H9 (cell line): Measurements from ENCODE around the gene SLC17A2. TPM values are rescaled to one million over a fixed set of nuclear protein-coding genes. Genes with fewer than 3 reads are reported as not detected.

Experiments
- DNase-seq: peaks from one replicate; pipeline ENCODE4 v3.0.0-alpha.2; 2017
- H2AFZ ChIP-seq: one replicate; pipeline ENCODE4 v1.6.1; 2013; ENCODE audit warnings: mild to moderate bottlenecking, low read length, control low read depth, moderate library complexity
- H2AK5ac ChIP-seq: 2 replicates; pipeline ENCODE4 v1.6.1; 2013; ENCODE audit warnings: low read length, control low read depth, mixed read lengths; ENCODE audit not compliant: insufficient read length
- H2BK120ac ChIP-seq: one replicate; pipeline ENCODE4 v1.6.1; 2013; ENCODE audit warnings: low read depth, mild to moderate bottlenecking, low read length, control low read depth, inconsistent platforms; ENCODE audit not compliant: poor library complexity, severe bottlenecking
- H2BK12ac ChIP-seq: 2 replicates; pipeline ENCODE4 v1.6.1; 2013; ENCODE audit warnings: low read length, control low read depth, mixed read lengths, low read depth; ENCODE audit not compliant: insufficient read length
- H2BK15ac ChIP-seq: 2 replicates; pipeline ENCODE4 v1.6.1; 2013; ENCODE audit warnings: low read depth, low read length, control low read depth
- H2BK20ac ChIP-seq: one replicate; pipeline ENCODE4 v1.6.1; 2013; ENCODE audit warnings: low read depth, mild to moderate bottlenecking, low read length, control low read depth, inconsistent platforms; ENCODE audit not compliant: poor library complexity, severe bottlenecking
- H2BK5ac ChIP-seq: 2 replicates; pipeline ENCODE4 v1.6.1; 2013; ENCODE audit warnings: low read length, control low read depth, mixed read lengths; ENCODE audit not compliant: insufficient read length
- H3K14ac ChIP-seq: 2 replicates; pipeline ENCODE4 v1.6.1; 2013; ENCODE audit warnings: low read length, control low read depth; ENCODE audit not compliant: insufficient read depth
- H3K18ac ChIP-seq: 2 replicates; pipeline ENCODE4 v1.6.1; 2013; ENCODE audit warnings: low read depth, mild to moderate bottlenecking, mixed read lengths, low read length, control low read depth; ENCODE audit not compliant: insufficient read length
- H3K23ac ChIP-seq: 2 replicates; pipeline ENCODE4 v1.6.1; 2013; ENCODE audit warnings: low read length, control low read depth, mixed read lengths, low read depth; ENCODE audit not compliant: insufficient read length
- H3K23me2 ChIP-seq: 2 replicates; pipeline ENCODE4 v1.6.1; 2013; ENCODE audit warnings: low read depth, mild to moderate bottlenecking, mixed read lengths, low read length, control low read depth; ENCODE audit not compliant: insufficient read length, poor library complexity, severe bottlenecking
- H3K27ac ChIP-seq: 2 replicates; pipeline ENCODE4 v1.5.1; 2013; ENCODE audit warnings: low read length, control low read depth, mixed read lengths, low read depth; ENCODE audit not compliant: insufficient read length
- H3K27me3 ChIP-seq: 2 replicates; pipeline ENCODE4 v1.6.1; 2013; ENCODE audit warnings: low read length, control low read depth, inconsistent platforms; ENCODE audit not compliant: insufficient read depth
- H3K4ac ChIP-seq: 2 replicates; pipeline ENCODE4 v1.6.1; 2013; ENCODE audit warnings: low read depth, mild to moderate bottlenecking, control low read depth, inconsistent platforms, low read length, moderate library complexity
- H3K4me1 ChIP-seq: 2 replicates; pipeline ENCODE4 v1.6.1; 2013; ENCODE audit warnings: low read length, control low read depth, inconsistent platforms; ENCODE audit not compliant: insufficient read depth
- H3K4me2 ChIP-seq: 2 replicates; pipeline ENCODE4 v1.6.1; 2013; ENCODE audit warnings: low read length, control low read depth, mixed read lengths; ENCODE audit not compliant: insufficient read length, insufficient read depth
- H3K56ac ChIP-seq: 2 replicates; pipeline ENCODE4 v1.6.1; 2013; ENCODE audit warnings: low read depth, mild to moderate bottlenecking, mixed read lengths, low read length, control low read depth; ENCODE audit not compliant: insufficient read length
- H3K79me1 ChIP-seq: 2 replicates; pipeline ENCODE4 v1.6.1; 2013; ENCODE audit warnings: low read depth, mild to moderate bottlenecking, moderate library complexity, low read length, control low read depth, inconsistent platforms; ENCODE audit not compliant: insufficient read depth, poor library complexity, severe bottlenecking
- H3K79me2 ChIP-seq: 2 replicates; pipeline ENCODE4 v1.6.1; 2013; ENCODE audit warnings: low read length, control low read depth, inconsistent platforms; ENCODE audit not compliant: insufficient read depth
- H3K9ac ChIP-seq: 2 replicates; pipeline ENCODE4 v1.6.1; 2013; ENCODE audit warnings: low read length, control low read depth, mixed read lengths; ENCODE audit not compliant: insufficient read length; ENCODE audit errors: extremely low read depth
- H3K9me3 ChIP-seq: one replicate; pipeline ENCODE4 v1.6.1; 2013; ENCODE audit warnings: low read depth, low read length, inconsistent platforms; ENCODE audit not compliant: control insufficient read depth
- H3T11ph ChIP-seq: one replicate; pipeline ENCODE4 v1.6.1; 2013; ENCODE audit warnings: mild to moderate bottlenecking, low read length, control low read depth, inconsistent platforms
- H4K20me1 ChIP-seq: one replicate; pipeline ENCODE4 v1.6.1; 2013; ENCODE audit not compliant: control insufficient read depth, insufficient read length, insufficient read depth
- H4K5ac ChIP-seq: 2 replicates; pipeline ENCODE4 v1.6.1; 2013; ENCODE audit warnings: low read depth, mild to moderate bottlenecking, mixed read lengths, low read length, control low read depth; ENCODE audit not compliant: insufficient read length
- H4K8ac ChIP-seq: replicated peaks from 2 replicates; pipeline ENCODE4 v1.6.1; 2013; ENCODE audit warnings: low read length, control low read depth, mixed read lengths, low read depth; ENCODE audit not compliant: insufficient read length
- H4K91ac ChIP-seq: 2 replicates; pipeline ENCODE4 v1.6.1; 2013; ENCODE audit warnings: low read depth, mild to moderate bottlenecking, moderate library complexity, mixed read lengths, low read length, control low read depth; ENCODE audit not compliant: insufficient read length
- H3K27ac Mint-ChIP-seq, 3 experiments: 2 replicates in 2 of 3; 3 replicates in 1 of 3; pipeline ENCODE4 v1.8.0; 2020 to 2021; ENCODE audit warnings: mixed read lengths in 3 of 3, mild to moderate bottlenecking in 1 of 3, moderate library complexity in 1 of 3
- H3K27me3 Mint-ChIP-seq: 2 replicates; pipeline ENCODE4 v1.8.0; 2021; ENCODE audit warnings: low read depth, mild to moderate bottlenecking, moderate library complexity, mixed read lengths
- H3K36me3 Mint-ChIP-seq, 3 experiments: 2 replicates in 2 of 3; 3 replicates in 1 of 3; pipeline ENCODE4 v1.8.0; 2020 to 2021; ENCODE audit warnings: low read depth in 3 of 3, mixed read lengths in 3 of 3; ENCODE audit not compliant: insufficient read depth in 1 of 3
- H3K4me1 Mint-ChIP-seq, 2 experiments: 2 replicates each; pipeline ENCODE4 v1.8.0; 2020; ENCODE audit warnings: mixed read lengths in 2 of 2
- H3K4me3 Mint-ChIP-seq, 2 experiments: 2 replicates in 1 of 2; 3 replicates in 1 of 2; pipeline ENCODE4 v1.8.0; 2020 to 2021; ENCODE audit warnings: mild to moderate bottlenecking in 2 of 2, mixed read lengths in 2 of 2, moderate library complexity in 1 of 2
- H3K9me3 Mint-ChIP-seq, 2 experiments: 2 replicates in 1 of 2; 3 replicates in 1 of 2; pipeline ENCODE4 v1.8.0; 2020; ENCODE audit warnings: mild to moderate bottlenecking in 2 of 2, mixed read lengths in 2 of 2, moderate library complexity in 1 of 2
- WGBS: extraction: QIAGEN DNeasy Blood & Tissue Kit; methylation state at CpG from one replicate; pipeline ENCODE4 v1.1.7; 2013; ENCODE audit warnings: missing lambda C conversion rate, low lambda C conversion rate, mixed read lengths; ENCODE audit not compliant: insufficient read length; ENCODE audit errors: extremely low coverage; 5-methylcytosine and 5-hydroxymethylcytosine counted together
- total RNA-seq: library from RNA; stranded (reverse); gene quantifications from 2 replicates; pipeline ENCODE4 v1.2.1, GENCODE V29; 2021
- TF ChIP-seq, protein P1 (sequence below): fragments of 200-600 bp; sonication (generic); conservative IDR thresholded peaks from 3 replicates; pipeline ENCODE4 v1.8.0; 2021; ENCODE audit warnings: antibody characterized with exemption, mild to moderate bottlenecking

Gene SLC17A2
- total RNA-seq, 1 experiment from 2014 or later: not detected

DNA sequence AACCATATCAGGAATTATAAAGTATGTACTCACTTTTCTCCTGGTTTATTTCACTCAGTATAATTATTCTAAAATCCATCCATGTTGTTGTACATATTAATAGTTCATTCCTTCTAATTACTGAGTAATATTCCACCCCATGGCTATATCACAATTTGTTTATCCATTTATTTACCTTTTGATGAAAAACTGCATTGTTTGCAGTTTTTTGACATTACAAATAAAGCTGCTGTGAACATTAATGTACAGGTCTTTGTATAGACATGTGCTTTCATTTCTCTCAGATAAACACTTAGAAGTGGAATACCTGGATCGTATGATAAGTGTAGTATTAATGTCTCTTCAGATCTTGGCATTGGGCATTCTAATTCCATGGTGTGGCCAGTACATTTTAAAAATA lies 60.7 kb downstream of the SLC17A2 start:
- no peak overlapping the region for H2BK5ac ChIP-seq
- no peak overlapping the region for H2BK12ac ChIP-seq
- H3K23me2 ChIP-seq: no peaks in the 10 kb centered on the region
- no peak overlapping the region for H2BK120ac ChIP-seq
- no peak overlapping the region for H2AK5ac ChIP-seq
- no peaks in the 10 kb centered on the region for H3K4me1 ChIP-seq
- no peaks in the 10 kb centered on the region for H3K79me2 ChIP-seq
- H3K9ac ChIP-seq: no peak overlapping the region
- H3K36me3 Mint-ChIP-seq: no peaks in the 10 kb centered on the region
- no peak overlapping the region for H4K8ac ChIP-seq
- no peak overlapping the region for H3K56ac ChIP-seq
- no peak overlapping the region for H3K27ac ChIP-seq
- H3K4me1 Mint-ChIP-seq: no peaks in the 10 kb centered on the region
- H3K9me3 ChIP-seq: no peaks in the 10 kb centered on the region
- H3K27me3 ChIP-seq: no peaks in the 10 kb centered on the region
- H4K20me1 ChIP-seq: no peaks in the 10 kb centered on the region
- H3K27ac Mint-ChIP-seq: no peak overlapping the region
- no peak overlapping the region for H4K91ac ChIP-seq
- no peak overlapping the region for H3K4ac ChIP-seq
- no peak for DNase-seq
- no peak overlapping the region for H2BK20ac ChIP-seq
- no peak overlapping the region for H3K14ac ChIP-seq
- H4K5ac ChIP-seq: no peak overlapping the region
- H3K4me3 Mint-ChIP-seq: no peak overlapping the region
- no peak overlapping the region for H3T11ph ChIP-seq
- H3K79me1 ChIP-seq: no peaks in the 10 kb centered on the region
- no peaks in the 10 kb centered on the region for H3K9me3 Mint-ChIP-seq
- WGBS: no CpG with 5 or more reads among the region's 1 CpG
- H3K27me3 Mint-ChIP-seq: no peaks in the 10 kb centered on the region; the same call in 1 of the 2 replicates
- no peak overlapping the region for H2BK15ac ChIP-seq
- H2AFZ ChIP-seq: no peak overlapping the region
- no peak overlapping the region for H3K4me2 ChIP-seq
- TF ChIP-seq, protein P1, sequence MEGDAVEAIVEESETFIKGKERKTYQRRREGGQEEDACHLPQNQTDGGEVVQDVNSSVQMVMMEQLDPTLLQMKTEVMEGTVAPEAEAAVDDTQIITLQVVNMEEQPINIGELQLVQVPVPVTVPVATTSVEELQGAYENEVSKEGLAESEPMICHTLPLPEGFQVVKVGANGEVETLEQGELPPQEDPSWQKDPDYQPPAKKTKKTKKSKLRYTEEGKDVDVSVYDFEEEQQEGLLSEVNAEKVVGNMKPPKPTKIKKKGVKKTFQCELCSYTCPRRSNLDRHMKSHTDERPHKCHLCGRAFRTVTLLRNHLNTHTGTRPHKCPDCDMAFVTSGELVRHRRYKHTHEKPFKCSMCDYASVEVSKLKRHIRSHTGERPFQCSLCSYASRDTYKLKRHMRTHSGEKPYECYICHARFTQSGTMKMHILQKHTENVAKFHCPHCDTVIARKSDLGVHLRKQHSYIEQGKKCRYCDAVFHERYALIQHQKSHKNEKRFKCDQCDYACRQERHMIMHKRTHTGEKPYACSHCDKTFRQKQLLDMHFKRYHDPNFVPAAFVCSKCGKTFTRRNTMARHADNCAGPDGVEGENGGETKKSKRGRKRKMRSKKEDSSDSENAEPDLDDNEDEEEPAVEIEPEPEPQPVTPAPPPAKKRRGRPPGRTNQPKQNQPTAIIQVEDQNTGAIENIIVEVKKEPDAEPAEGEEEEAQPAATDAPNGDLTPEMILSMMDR: no peak
- no peak overlapping the region for H3K18ac ChIP-seq
- H3K23ac ChIP-seq: no peak overlapping the region
